GM12878 (cell line): Measurements from ENCODE around the gene TBC1D5.

Source experiments
- CBX5 ChIP-seq: sonication (generic); IDR thresholded peaks from 2 replicates; pipeline ENCODE4 v1.6.1; 2016; ENCODE audit warnings: low read depth, moderate library complexity, mild to moderate bottlenecking, inconsistent platforms
- HDAC6 ChIP-seq: fragments of 200-600 bp; sonication (generic); IDR thresholded peaks from one replicate; pipeline ENCODE4 v1.8.0; 2017; ENCODE audit warnings: antibody characterized with exemption; ENCODE audit not compliant: unreplicated experiment
- JUNB ChIP-seq: IDR thresholded peaks from 2 replicates; pipeline ENCODE4 v1.6.1; 2016; ENCODE audit warnings: antibody characterized with exemption, mild to moderate bottlenecking

DNA sequence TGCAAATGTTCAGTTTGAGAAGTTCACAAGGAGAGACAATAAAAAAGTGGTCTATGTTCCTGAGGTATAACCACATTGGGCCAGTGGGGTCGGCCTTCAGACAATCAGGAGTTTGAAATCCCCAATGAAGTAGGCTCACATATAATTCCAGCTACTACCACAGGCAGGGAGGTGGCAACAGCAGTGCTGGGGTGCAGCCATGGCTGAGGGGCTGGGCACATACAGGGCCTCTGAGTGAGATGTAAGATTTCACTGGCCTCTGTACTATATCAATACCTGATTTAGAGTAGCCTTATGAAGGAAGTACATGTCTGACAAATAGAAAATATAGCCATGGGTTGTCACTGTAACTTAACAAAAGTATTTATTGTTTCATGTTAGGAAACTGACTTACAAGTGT lies 402.2 kb downstream of the TBC1D5 start:
- TF ChIP-seq CBX5 (no peak), JUNB (no peak), HDAC6 (no peak)
